ENCODE results near the gene ARHGEF26.

ARHGEF26 gene

DNA sequence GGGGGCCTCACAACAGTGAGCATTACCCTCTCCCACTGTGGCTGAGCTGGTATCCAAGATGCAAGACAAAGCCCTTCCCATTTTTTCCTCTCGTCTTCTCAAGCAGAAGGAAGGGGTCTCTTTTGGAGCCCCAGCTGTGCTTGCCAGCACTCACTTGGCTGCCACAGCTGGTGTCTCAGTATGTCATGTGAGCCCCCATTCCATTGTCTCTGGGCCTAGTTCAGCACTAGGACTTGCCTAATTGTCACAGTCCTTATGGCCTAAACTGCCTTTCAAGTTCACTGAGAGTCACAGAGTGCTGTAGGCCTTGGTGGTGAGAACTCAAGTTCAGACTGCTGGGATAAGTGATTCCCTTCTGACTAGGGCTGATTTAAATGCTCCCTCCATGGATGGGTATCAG is 89.8 kb downstream of the ARHGEF26 start:
- no peak for DNase-seq (ENCODE audit: low read depth)

DNA sequence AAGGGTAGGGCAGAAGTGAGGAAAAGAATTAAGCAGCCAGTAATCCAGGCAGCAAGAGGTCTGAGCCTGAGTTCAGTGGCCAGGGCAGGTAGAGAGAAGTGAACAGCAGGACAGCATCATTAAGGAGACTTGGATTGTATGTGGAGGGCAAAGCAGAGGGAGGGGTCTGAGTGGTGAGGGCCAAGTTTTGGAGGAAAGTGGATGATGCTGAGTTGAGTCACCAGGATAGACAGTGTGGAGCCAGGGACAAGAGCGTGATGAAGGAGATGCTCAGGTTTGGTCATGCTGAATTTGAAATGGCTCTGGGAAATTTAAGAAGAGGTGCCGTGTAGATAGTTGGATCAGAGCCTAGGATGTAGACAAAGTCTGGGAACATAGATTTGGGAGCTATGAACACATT is 93.1 kb downstream of the ARHGEF26 start:
- no peak for DNase-seq (ENCODE audit: low read depth)

DNA sequence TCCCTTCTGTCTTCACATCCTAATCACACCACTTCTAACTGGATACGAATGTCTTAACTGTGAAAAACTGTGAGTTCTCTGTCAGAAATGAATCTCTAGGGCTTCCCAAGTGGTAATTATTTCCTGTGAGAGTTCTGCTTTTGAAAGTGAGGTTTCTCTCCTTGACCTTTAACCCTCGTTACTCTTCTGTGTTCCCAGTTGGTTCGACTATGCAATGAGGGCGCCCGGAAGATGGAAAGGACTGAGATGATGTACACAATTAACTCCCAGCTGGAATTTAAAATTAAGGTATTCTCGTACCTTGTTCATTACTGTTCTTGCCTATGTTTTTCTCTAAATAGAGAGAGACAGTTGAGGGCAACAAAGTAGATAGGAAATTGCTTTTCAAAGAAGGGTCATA is 96.5 kb downstream of the ARHGEF26 start:
- no peak for DNase-seq (ENCODE audit: low read depth)

DNA sequence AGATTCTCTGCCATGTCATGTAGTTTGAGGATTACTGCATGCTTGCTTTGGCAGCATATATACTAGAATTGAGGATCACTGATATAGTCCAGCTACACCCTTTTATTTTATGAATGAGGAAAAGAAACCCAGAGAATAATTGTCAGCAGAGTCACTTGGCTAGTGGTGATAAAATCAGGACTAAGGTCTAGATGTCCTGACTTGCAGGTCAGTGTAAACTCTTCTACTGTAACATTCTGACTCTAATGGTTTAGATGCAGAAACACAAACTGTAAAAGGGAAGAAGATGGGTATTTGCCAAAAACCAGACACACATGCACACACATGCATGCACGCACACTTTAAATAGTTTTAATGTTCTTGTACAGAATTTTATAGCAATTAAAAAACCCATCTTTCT is 97.5 kb downstream of the ARHGEF26 start:
- DNase-seq (ENCODE audit: low read depth): no peak

DNA sequence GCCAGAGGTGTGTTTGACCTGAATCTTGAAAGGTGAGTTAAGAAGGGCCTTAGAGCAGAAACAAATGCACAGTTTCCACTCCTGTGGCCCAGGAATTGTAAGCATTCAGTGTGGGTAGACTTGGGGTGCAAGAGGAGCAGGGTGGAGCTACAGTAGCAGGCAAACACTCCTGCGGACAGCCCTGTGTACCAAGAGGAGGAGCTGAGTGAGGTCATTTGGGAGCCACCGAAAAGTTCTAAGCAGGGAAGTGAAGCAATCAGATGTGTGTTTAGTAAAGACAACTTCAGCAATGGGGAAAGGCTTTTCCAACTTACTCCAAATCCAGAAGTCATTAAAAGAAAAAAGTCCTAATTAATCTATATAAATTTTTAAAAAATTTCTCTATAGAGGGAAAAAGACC is 99.3 kb downstream of the ARHGEF26 start:
- DNase-seq (ENCODE audit: low read depth): no peak

DNA sequence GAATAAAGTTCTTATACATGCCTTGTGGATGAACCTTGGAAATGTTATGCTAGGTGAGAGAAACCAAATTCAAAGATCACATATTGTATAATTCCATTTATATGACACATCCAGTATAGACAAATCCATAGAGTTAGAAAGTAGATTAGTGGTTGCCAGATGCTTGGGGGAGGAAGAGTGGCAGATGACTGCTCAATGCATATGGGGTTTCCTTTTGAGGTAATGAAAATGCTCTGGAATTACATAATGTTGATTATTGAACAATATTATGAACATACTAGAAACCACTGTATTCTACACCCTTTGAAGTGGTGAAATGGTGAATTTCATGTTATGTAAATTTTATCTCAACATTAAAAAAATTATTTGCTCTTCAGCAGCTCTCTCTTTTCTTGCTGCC is 102.3 kb downstream of the ARHGEF26 start:
- DNase-seq (ENCODE audit: low read depth): no peak

DNA sequence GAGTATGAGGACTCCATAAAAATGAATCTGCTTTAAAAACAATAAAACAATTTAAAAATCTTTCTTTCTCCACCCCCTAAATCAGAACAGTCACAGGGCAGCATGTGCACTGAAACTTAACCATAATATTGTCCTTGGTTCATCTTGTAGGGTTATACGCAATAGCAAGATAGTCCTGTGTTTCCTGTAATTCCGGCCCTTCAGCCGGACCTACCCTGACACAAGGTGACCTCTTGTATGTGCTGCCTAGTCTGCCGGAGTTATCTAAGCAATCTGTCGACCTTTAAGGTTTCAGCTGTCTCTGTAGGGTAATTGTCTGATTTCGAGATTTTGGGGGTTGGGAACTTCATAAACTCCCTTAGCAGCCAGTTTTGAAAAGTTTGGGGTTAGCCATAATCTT is 103.2 kb downstream of the ARHGEF26 start:
- DNase-seq (ENCODE audit: low read depth): no peak

DNA sequence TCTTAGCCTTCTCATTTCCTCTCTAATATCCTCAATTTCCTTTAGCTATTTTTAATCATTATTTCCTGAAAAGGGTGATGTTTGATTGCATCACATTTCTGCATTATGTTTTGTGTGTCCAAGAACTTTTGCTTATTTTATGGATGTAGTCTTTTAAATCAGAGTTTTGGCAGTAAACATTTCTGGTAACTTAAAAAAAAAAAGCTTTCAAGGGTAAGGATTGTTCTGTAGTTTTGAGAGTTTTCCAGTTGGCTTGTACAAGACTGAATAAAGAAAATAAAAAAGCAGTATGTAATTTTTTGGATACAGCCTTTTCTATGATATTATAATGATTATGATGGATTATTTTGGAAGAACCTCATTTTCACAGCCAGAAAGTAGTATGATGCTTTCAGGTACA is 103.7 kb downstream of the ARHGEF26 start:
- DNase-seq (ENCODE audit: low read depth): no peak

DNA sequence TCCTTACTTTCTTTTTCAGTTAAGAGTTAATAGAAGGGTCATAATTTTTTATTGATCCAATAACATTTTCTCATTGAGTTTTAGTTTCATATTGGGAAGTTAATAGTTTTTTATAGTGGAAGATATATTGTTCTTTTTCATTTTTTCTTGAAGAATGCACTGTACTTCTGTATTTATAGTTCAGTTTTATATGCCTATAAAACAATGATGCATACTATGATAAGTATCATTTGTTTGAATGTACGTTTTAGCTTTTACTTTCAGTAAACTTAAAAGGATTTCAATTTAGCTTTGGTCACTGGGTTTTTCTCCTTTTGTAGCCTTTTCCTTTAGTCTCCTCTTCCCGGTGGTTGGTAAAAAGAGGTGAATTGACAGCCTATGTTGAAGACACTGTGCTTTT is 104.3 kb downstream of the ARHGEF26 start:
- no peak for DNase-seq (ENCODE audit: low read depth)

DNA sequence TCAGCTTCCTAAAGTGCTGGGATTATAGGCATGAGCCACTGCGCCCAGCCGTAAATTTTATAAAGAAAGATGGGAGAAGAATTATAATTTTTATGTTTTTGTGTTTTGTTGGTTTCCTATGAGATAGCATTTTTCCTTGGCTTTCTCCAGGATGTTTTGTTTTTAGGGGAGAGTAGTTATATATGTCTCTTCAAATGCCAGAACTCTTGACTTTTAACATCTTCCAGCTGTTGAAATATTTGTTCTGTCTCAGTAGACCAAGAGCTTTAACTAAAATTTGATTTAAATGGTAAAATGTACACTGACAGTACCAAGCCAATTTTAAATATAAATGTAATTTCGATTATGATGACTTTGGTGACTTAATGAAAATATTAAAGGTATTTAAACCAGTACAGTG is 106.3 kb downstream of the ARHGEF26 start:
- no peak for DNase-seq (ENCODE audit: low read depth)

DNA sequence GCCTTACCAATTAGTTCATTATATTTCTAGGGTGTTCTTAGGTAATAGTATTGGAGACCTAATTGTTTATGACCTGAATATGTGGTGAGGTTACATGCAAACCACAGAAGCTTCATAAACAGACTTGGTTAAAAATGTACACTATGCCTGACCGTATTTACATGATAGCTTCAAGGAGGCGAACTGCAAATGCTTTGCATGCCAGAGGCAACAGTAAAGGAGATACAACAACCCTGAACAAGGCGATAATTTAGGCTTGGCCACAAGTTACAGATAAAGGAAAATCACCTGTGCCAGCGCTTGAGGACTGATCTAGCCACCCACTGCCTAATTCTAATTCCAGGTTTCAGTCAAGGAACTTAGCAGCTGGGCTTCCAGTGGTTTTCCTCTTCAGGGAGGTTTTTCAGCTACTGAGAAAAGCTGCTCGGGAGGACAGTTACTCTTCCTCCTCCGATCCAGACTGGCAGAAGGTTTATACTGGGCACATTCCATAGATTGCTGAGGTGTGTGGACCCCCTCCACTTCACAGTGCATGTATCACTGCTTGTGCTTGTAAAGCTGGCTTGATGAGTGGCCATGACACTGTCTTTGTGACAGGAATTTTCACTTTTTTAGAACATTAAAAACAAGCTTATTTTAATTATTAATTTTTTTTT is 107.5 kb downstream of the ARHGEF26 start:
- no peak for DNase-seq (ENCODE audit: low read depth)

DNA sequence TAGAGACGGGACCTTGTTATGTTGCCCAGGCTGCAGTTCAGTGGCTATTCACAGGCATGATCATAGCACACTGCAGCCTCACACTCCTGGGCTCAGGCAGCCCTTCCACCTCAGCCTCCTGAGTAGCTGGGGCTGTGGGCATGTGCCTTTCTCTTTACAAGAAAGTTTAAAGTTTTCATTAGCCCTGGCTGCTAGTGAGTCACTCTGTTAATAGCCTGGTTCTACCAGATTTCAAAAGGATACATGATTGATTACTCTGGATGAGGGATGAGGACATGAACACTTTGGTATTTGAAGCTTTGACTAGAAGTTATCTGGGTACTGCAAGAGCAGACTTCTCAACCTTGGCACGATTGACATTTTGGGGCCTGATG is 108.0 kb downstream of the ARHGEF26 start:
- DNase-seq (ENCODE audit: low read depth): no peak

DNA sequence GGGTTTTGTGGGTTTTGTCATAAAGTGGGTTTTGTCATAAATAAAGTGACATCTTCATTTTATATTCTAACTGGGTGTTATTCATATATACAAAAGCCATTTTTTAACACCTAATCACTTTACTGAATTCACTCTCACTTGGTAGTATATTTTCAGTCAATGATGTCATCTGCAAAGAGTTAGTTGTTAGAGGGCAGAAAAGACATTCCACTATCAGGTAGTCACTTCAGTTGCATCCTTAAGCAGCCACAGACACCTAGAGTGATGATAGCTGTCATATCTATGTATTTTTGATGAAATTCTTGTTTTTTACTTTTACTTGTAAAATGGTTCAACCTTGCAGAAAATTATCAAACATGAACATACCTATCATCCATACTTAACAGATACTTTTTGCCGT is 114.1 kb downstream of the ARHGEF26 start:
- no peak for DNase-seq (ENCODE audit: low read depth)

DNA sequence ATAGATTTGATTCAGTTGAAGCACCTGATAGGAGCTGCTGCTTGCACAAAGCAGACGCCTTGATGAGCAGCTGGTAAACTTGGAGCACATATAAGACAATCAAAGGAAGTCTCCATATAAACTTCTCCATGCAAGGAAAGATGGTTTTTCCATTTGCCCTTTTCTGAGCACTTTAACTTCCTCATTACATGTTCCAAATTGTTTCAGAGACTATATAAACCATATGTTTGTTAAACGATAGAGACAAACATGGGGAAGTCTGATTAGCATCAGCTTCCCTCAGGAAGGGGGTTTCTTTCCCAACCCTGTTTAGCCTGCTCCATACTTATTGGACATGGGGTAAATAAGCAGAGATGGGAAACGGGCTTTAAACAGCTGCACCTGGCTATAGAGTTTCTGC is 115.1 kb downstream of the ARHGEF26 start:
- no peak for DNase-seq (ENCODE audit: low read depth)

DNA sequence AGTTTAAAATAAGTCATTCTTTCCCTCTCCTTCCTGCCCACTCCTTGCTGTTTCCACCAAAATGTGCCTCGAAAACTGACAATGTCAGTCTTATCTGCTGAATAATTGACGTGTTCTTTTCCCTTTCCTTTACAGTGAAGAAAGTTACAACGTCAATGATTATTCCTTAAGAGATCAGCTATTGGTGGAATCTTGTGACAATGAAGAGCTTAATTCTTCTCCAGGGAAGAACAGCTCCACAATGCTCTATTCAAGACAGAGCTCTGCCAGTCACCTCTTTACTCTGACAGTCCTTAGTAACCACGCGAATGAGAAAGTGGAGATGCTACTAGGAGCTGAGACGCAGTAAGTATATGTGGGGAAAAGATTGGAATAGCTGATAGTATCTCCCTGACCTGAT is 119.0 kb downstream of the ARHGEF26 start:
- no peak for DNase-seq (ENCODE audit: low read depth)

DNA sequence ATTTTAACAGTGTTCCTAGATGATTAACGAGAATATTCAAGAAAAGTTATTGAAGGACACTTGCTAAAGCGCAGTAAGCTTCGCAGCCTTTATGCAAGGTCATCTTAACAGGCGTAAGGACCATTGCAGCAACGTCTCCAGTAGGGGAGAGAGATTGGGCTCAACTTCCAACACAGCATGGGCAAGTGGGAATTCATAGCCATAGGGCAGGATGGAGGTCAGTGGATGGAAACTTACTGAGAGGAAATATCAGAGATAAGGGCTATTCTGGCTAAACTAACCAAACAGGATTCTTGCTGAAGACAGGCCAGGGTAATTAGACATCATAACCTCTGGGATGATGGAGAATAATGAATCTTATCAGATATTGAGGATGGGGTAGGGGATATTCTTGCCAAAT is 120.3 kb downstream of the ARHGEF26 start:
- DNase-seq (ENCODE audit: low read depth): no peak

DNA sequence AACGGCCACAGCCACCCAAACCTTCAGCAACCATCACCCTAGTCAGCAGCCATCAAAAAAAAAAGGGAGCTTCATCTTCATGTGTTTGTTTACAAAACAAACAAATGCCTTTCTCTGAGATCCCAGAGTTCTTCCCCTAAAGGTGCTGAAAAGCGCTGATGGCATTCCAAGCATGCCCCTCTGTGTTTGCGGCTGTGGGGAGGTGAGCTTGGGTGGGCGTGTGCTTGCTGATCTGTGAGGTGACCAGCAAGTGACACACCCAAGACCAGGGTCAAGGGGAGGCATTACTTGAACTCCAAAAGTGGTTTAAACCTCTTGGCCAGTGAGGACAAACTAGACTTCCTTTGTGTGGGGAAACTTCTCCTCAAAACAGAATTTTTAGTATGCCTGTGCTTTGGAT is 121.6 kb downstream of the ARHGEF26 start:
- DNase-seq (ENCODE audit: low read depth): no peak

DNA sequence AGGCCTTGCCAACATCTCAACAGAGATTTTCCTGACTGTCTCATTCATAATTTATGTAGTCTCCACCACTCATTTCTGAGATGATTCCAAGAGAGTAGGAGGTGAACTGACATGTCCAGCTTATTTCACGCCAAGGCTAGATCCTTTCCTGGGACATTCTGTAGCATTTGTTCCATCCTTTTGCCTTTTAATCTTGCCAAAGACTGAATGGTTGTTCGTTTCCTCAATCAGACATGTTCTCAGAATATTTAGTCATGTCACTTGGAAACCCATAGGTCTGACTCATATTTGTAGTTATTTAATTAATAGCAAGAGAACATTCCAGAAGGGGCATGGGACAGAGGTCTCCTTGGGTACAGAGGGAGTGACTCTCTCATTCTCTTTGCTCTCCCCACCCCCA is 122.2 kb downstream of the ARHGEF26 start:
- DNase-seq (ENCODE audit: low read depth): no peak

DNA sequence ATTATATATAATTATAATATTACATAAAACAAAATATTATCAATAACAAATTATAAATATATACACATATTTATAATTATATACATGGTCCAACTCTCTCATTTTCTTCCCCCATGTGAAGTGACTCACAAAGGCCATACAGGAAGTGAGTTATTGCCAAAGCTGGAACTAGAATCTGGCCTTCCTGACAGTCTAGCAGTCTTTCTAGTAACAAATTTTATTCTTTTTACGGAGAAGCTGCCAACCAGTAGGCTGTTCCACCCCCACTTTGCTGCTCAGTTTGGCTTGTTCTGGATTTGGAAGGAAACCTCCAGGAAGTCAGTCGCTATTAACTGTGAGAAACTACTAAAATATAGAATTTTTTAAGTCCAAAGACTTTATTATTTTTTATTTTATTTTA is 123.5 kb downstream of the ARHGEF26 start:
- no peak for DNase-seq (ENCODE audit: low read depth)

DNA sequence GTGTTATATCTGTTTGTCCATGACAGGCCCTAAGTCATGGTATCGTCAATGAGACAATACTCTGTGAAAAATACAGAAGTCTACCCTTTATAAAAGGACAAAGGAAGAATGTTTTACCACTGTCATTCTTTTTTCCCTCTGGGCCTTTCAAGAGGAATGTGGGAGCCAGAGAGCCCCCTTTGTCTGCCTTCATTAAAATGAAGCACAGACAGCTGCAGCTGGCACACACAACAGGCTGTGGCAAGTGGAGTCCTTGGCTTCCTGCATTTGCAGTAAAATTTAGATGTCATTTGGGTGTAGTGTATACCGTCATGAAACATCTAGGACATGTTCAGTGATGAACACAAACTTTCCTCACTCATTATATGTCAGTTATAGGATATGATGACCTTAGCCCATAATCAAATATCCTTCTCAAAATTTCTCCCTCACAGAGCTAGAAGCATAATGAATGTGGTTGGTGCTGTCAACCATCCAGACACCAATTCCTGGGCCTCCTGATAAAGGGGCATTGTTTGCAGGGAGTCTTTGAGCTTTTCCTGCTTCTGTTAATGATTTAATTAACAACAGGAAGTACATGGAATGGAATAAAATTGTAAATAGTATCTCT is 126.7 kb downstream of the ARHGEF26 start:
- no peak for DNase-seq (ENCODE audit: low read depth)

DNA sequence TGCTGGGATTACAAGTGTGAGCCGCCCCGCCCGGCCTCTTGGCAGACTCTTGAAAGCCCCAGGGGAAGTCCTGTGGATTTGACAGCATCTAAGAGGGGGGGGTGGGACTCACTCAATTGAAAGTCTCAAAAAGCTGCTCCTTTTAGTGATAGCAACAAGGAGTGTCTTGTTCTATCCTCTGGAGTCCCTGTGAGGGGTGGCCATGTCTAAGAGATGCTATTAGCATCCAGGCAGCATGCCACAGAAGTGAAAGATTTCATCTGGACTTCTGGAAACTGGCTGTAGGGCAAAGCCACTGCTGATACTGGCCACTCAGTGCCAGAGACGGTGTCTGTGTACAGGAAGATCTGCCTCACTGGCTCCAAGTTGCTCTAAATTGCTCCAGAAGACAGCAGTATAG is 129.1 kb downstream of the ARHGEF26 start:
- no peak for DNase-seq (ENCODE audit: low read depth)

DNA sequence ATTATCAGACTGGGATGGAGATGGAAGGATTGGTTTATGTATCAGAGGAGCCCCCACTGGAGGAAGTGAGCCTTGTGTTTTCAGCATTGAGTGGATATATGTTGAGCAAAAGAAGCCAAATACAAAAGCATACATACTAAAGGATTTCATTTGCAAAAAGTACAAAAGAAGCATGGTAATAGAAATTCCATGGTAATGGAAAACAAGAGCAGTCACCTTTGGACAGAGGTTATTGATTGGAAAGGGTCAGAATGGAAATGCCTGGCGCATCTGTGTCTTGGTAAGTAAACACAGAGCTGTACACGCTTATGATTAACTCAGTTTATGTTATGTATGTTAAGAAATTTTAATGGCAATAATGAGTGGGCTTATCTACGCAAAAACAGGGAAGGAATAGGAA is 130.4 kb downstream of the ARHGEF26 start:
- DNase-seq (ENCODE audit: low read depth): no peak

DNA sequence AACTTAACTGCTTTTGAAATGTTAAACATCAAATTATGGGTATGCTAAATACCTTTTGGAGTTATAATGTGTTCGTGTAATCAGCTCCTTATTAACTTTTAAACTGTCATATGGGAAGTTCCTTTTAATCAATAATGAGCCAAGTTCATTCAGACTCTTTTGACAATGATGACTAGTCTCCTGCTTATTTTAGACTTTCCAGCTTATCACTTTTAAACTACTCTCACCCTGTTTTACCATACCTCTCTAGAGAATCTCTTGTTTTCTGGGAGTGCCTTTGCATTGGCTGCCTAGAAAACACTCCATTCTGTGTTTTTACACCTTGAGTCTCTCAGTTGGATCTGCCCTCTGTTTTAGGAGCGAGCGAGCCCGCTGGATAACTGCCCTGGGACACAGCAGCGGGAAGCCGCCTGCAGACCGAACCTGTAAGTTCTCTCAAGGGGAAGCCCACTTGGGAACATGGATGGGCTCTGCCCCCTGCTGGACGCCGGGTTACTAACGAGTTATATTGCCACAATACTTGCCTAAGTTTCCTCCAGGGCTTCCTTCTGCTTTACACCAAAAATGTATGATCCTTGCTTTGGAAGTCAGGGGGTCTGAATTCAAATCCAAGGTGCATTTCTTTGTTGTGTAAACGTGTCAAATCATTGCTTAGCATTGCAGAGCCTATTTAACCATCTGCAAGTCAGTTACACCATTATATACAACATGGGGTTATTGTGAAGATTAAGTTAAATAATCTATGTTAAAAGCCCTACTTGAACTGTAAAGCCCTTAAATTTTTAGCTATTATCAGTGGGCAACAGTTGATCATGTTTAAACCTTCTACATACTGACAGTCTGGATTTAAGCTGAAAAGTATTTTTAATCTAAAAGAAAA is 131.8 kb downstream of the ARHGEF26 start:
- peak; percentile 57 for DNase-seq (ENCODE audit: low read depth)
